HepG2 (cell line): ENCODE results near the gene NOTUM. TPM values are rescaled to one million over a fixed set of nuclear protein-coding genes. Genes with fewer than 3 reads are reported as not detected.

Experiments used
- ATF5 ChIP-seq: sonication (generic); formaldehyde crosslinking; IDR thresholded peaks from 2 replicates; pipeline ENCODE4 v1.4.0; 2020; ENCODE audit warnings: mild to moderate bottlenecking, low read depth, missing genetic modification reagents
- CCDC6 ChIP-seq: sonication (generic); formaldehyde crosslinking; IDR thresholded peaks from 2 replicates; pipeline ENCODE4 v1.8.1; 2022; ENCODE audit warnings: mild to moderate bottlenecking, missing genetic modification reagents, moderate library complexity
- KDM5B ChIP-seq: sonication (generic); formaldehyde crosslinking; IDR thresholded peaks from 2 replicates; pipeline ENCODE4 v1.4.0; 2020; ENCODE audit warnings: missing genetic modification reagents, mild to moderate bottlenecking, borderline replicate concordance
- SIX4 ChIP-seq: sonication (generic); formaldehyde crosslinking; IDR thresholded peaks from 2 replicates; pipeline ENCODE4 v1.4.0; 2020; ENCODE audit warnings: missing genetic modification reagents
- SMAD1 ChIP-seq: sonication (generic); formaldehyde crosslinking; IDR thresholded peaks from 2 replicates; pipeline ENCODE4 v1.4.0; 2020; ENCODE audit warnings: missing genetic modification reagents, low read depth, mild to moderate bottlenecking, borderline replicate concordance
- SPEN ChIP-seq: sonication (generic); formaldehyde crosslinking; IDR thresholded peaks from 2 replicates; pipeline ENCODE4 v1.5.1; 2020; ENCODE audit warnings: low read depth, mild to moderate bottlenecking, missing genetic modification reagents
- SRY ChIP-seq: sonication (generic); formaldehyde crosslinking; IDR thresholded peaks from 2 replicates; pipeline ENCODE4 v1.8.0; 2022; ENCODE audit warnings: mild to moderate bottlenecking, missing genetic modification reagents
- TAF15 ChIP-seq: fragments of 200-400 bp; formaldehyde crosslinking; IDR thresholded peaks from one replicate; pipeline ENCODE4 v1.6.1; 2018; ENCODE audit warnings: mild to moderate bottlenecking, low read depth, low read length; ENCODE audit not compliant: poor library complexity, severe bottlenecking
- TOE1 ChIP-seq: sonication (generic); formaldehyde crosslinking; IDR thresholded peaks from 2 replicates; pipeline ENCODE4 v1.4.0; 2020; ENCODE audit warnings: mild to moderate bottlenecking, missing genetic modification reagents
- ZFP62 ChIP-seq: sonication (generic); formaldehyde crosslinking; IDR thresholded peaks from 2 replicates; pipeline ENCODE4 v1.4.0; 2020; ENCODE audit warnings: missing genetic modification reagents
- ZNF142 ChIP-seq: sonication (generic); formaldehyde crosslinking; IDR thresholded peaks from 2 replicates; pipeline ENCODE4 v1.4.0; 2020; ENCODE audit warnings: missing genetic modification reagents
- ZNF20 ChIP-seq: sonication (generic); formaldehyde crosslinking; IDR thresholded peaks from 2 replicates; pipeline ENCODE4 v1.4.0; 2020; ENCODE audit warnings: mild to moderate bottlenecking, moderate library complexity, missing genetic modification reagents
- ZNF276 ChIP-seq: sonication (generic); formaldehyde crosslinking; IDR thresholded peaks from 2 replicates; pipeline ENCODE4 v1.4.0; 2020; ENCODE audit warnings: mild to moderate bottlenecking, low read depth, missing genetic modification reagents
- ZNF343 ChIP-seq: sonication (generic); formaldehyde crosslinking; IDR thresholded peaks from 2 replicates; pipeline ENCODE4 v1.4.0; 2020; ENCODE audit warnings: mild to moderate bottlenecking, missing genetic modification reagents
- ZNF468 ChIP-seq: sonication (generic); formaldehyde crosslinking; IDR thresholded peaks from 2 replicates; pipeline ENCODE4 v1.8.0; 2022; ENCODE audit warnings: mild to moderate bottlenecking, moderate library complexity, missing genetic modification reagents
- ZNF615 ChIP-seq: sonication (generic); formaldehyde crosslinking; IDR thresholded peaks from 2 replicates; pipeline ENCODE4 v1.5.0; 2020; ENCODE audit warnings: mild to moderate bottlenecking, missing genetic modification reagents, borderline replicate concordance
- ZNF691 ChIP-seq: sonication (generic); formaldehyde crosslinking; IDR thresholded peaks from 2 replicates; pipeline ENCODE4 v1.4.0; 2020; ENCODE audit warnings: missing genetic modification reagents, low read depth, mild to moderate bottlenecking, borderline replicate concordance
- ZNF891 ChIP-seq: sonication (generic); formaldehyde crosslinking; IDR thresholded peaks from 2 replicates; pipeline ENCODE4 v1.5.0; 2020; ENCODE audit warnings: mild to moderate bottlenecking, missing genetic modification reagents
- ZSCAN21 ChIP-seq: sonication (generic); formaldehyde crosslinking; IDR thresholded peaks from 2 replicates; pipeline ENCODE4 v1.8.0; 2022; ENCODE audit warnings: mild to moderate bottlenecking, missing genetic modification reagents, moderate library complexity, borderline replicate concordance
- polyA plus RNA-seq, 8 experiments: library from polyadenylated mRNA; depleted of rRNA in 3 of 8; stranded (reverse) in 7 of 8; unstranded in 1 of 8; fragments of >200 nt; fragmentation: Illumina TruSeq in 4 of 8; extraction: Trizol in 4 of 8; gene quantifications; 2 replicates each; pipeline versions ENCODE4 v1.2.1 to v1.2.3, GENCODE V29; 2011 to 2016; ENCODE audit warnings: low read depth in 4 of 8, missing spikeins in 1 of 8, mixed read lengths in 1 of 8; ENCODE audit not compliant: insufficient read depth in 1 of 8
- total RNA-seq, 5 experiments: library from RNA; depleted of rRNA; stranded (reverse); fragments of >200 nt; fragmentation: Illumina TruSeq; extraction: Trizol; gene quantifications; 2 replicates each; pipeline ENCODE4 v1.2.3, GENCODE V29; 2016; ENCODE audit warnings: low read depth in 1 of 5

Gene NOTUM
- total and polyA plus RNA-seq, 2 of the 13 experiments (the other 11 are each of a cell fraction or from before 2014, with no cell fraction given): 150 to 160 TPM

GRCh38 chr17:81931557-81932332 is 29.2 kb downstream of the NOTUM start (continued):
- TF ChIP-seq ZNF276 (CRISPR knock-in tag) (no peak), SRY (CRISPR knock-in tag) (0 out of 2 replicates have a peak, but pooled peaks have one; percentile 43), ZNF691 (CRISPR knock-in tag) (peak; percentile 31; the same call in 1 of the 2 replicates), SMAD1 (CRISPR knock-in tag) (0 out of 2 replicates have a peak, but pooled peaks have one; percentile 8), ZFP62 (CRISPR knock-in tag) (no peak), ZNF343 (CRISPR knock-in tag) (0 out of 2 replicates have a peak, but pooled peaks have one; percentile 48), TAF15 (peak; percentile 43), TOE1 (CRISPR knock-in tag) (no peak), ZNF20 (CRISPR knock-in tag) (no peak), CCDC6 (no peak), ATF5 (CRISPR knock-in tag) (0 out of 2 replicates have a peak, but pooled peaks have one; percentile 28), ZSCAN21 (CRISPR knock-in tag) (peak; percentile 54; the same call in 1 of the 2 replicates), ZNF891 (CRISPR knock-in tag) (peak; percentile 73; the same call in 1 of the 2 replicates), ZNF142 (CRISPR knock-in tag) (0 out of 2 replicates have a peak, but pooled peaks have one; percentile 0), ZNF615 (CRISPR knock-in tag) (0 out of 2 replicates have a peak, but pooled peaks have one; percentile 40), KDM5B (CRISPR knock-in tag) (0 out of 2 replicates have a peak, but pooled peaks have one; percentile 24), SIX4 (CRISPR knock-in tag) (no peak), SPEN (0 out of 2 replicates have a peak, but pooled peaks have one; percentile 2), ZNF468 (CRISPR knock-in tag) (peak; percentile 78; the same call in 1 of the 2 replicates)
